ENCODE measurements around the gene LHFPL6.

DNA sequence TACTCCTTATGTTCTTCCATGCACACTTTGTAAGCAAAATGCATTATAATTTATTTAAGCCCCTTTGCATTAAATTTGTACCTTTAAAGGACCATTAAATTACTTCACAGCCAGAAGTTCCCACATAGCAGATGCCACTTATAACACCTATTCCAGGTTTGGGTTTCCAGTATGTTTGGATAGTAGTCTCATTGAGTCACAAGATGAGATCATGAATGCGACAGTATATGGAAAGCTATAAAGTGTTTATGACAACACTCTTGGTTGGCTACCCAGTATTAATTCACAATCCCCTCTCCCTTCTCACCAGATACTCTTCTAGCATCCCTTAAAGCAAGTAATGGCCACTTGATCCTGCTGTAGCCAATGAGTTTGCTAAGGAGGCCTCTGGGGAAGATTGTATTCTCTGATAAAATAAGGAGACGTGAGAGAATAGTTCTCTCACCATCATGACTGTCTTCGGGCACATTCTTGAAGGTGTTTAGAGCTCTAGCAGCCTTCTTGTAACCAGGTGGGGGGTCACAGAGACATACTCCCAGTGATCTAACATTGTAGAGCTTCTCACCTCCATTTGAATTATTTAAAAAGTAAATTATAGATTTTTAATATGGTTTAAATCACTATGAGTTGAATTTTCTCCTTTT is 2.8 kb upstream of the LHFPL6 start:
- no peak for TF ChIP-seq CTCF (IDR thresholded peaks at IDR 0.05)
- no peak for TF ChIP-seq POLR2A (IDR thresholded peaks at IDR 0.05)
